K562 (cell line): ENCODE results near the gene TOMM22. TPM values are rescaled to one million over a fixed set of nuclear protein-coding genes. Genes with fewer than 3 reads are reported as not detected.
A peak's percentile ranks its signal among the peaks of the same experiment; 100 is the strongest.

Source experiments
- ATF1 ChIP-seq, 2 experiments: fragments of 450-650 bp in 1 of 2; IDR thresholded peaks; 2 replicates each; pipeline ENCODE4 v1.6.1; 2016; ENCODE audit warnings: missing compliant biosample characterization in 1 of 2, missing genetic modification characterization in 1 of 2
- E2F5 ChIP-seq: sonication (generic); formaldehyde crosslinking; IDR thresholded peaks from 2 replicates; pipeline ENCODE4 v1.8.0; 2022; ENCODE audit warnings: mild to moderate bottlenecking, missing genetic modification reagents
- EP300 ChIP-seq: IDR thresholded peaks from 2 replicates; pipeline ENCODE4 v1.6.1; 2012; ENCODE audit warnings: low read length, improper control_type of control experiment
- FOXA3 ChIP-seq, 2 experiments: fragments of 450-650 bp in 1 of 2; sonication (generic) in 1 of 2; formaldehyde crosslinking; IDR thresholded peaks in 1 of 2; conservative IDR thresholded peaks in 1 of 2; 2 replicates each; pipeline versions ENCODE4 v1.4.0 to v1.8.0; 2020 to 2022; ENCODE audit warnings: mild to moderate bottlenecking in 2 of 2, missing genetic modification reagents in 1 of 2
- GABPB1 ChIP-seq: sonication (generic); formaldehyde crosslinking; IDR thresholded peaks from 2 replicates; pipeline ENCODE4 v1.8.0; 2022; ENCODE audit warnings: mild to moderate bottlenecking, missing genetic modification reagents
- JUND ChIP-seq, 2 experiments: IDR thresholded peaks; 2 replicates in 1 of 2; 3 replicates in 1 of 2; pipeline ENCODE4 v1.6.1; 2011; ENCODE audit warnings: borderline replicate concordance in 2 of 2, low read depth in 2 of 2, low read length in 2 of 2, improper control_type of control experiment in 1 of 2, missing biosample characterization in 1 of 2, missing genetic modification characterization in 1 of 2, missing genetic modification reagents in 1 of 2
- KDM5B ChIP-seq: fragments of 200-600 bp; sonication (generic); IDR thresholded peaks from 2 replicates; pipeline ENCODE4 v1.6.1; 2012; ENCODE audit warnings: low read depth, mild to moderate bottlenecking, moderate library complexity, low read length, control low read depth, inconsistent platforms; ENCODE audit not compliant: insufficient replicate concordance
- MNT ChIP-seq, 2 experiments: fragments of 450-650 bp; conservative IDR thresholded peaks; 2 replicates each; pipeline ENCODE4 v1.6.1; 2017; ENCODE audit warnings: mild to moderate bottlenecking in 2 of 2, moderate library complexity in 2 of 2
- PKNOX1 ChIP-seq: fragments of 450-650 bp; IDR thresholded peaks from 2 replicates; pipeline ENCODE4 v1.6.1; 2016
- PTRF ChIP-seq: fragments of 450-650 bp; IDR thresholded peaks from 2 replicates; pipeline ENCODE4 v1.6.1; 2016; ENCODE audit warnings: mild to moderate bottlenecking, missing genetic modification characterization, missing compliant biosample characterization
- RNF219 ChIP-seq: fragments of 250-450 bp; sonication (Bioruptor Pico); IDR thresholded peaks from 2 replicates; pipeline ENCODE4 v1.5.0; 2022; ENCODE audit warnings: mild to moderate bottlenecking
- THRA ChIP-seq: fragments of 450-650 bp; IDR thresholded peaks from 2 replicates; pipeline ENCODE4 v1.6.1; 2017; ENCODE audit warnings: mild to moderate bottlenecking, moderate library complexity
- ZBED1 ChIP-seq: IDR thresholded peaks from 2 replicates; pipeline ENCODE4 v1.6.1; 2014
- ZBTB7A ChIP-seq: IDR thresholded peaks from 2 replicates; pipeline ENCODE4 v1.6.1; 2011; ENCODE audit warnings: low read depth, mild to moderate bottlenecking, low read length, moderate library complexity, borderline replicate concordance; ENCODE audit not compliant: control insufficient read depth
- ZC3H4 ChIP-seq: sonication (generic); formaldehyde crosslinking; IDR thresholded peaks from 2 replicates; pipeline ENCODE4 v1.9.0; 2021; ENCODE audit warnings: missing genetic modification reagents, borderline replicate concordance
- ZNF707 ChIP-seq: fragments of 250-450 bp; sonication (Bioruptor Pico); conservative IDR thresholded peaks from 2 replicates; pipeline ENCODE4 v1.8.0; 2022; ENCODE audit warnings: inconsistent platforms, mild to moderate bottlenecking, moderate library complexity
- polyA plus RNA-seq, 8 experiments: library from polyadenylated mRNA; depleted of rRNA in 4 of 8; stranded (reverse) in 5 of 8; unstranded in 3 of 8; fragments of >200 nt; fragmentation: Nextera tagmentation in 2 of 8; fragmentation: Illumina TruSeq in 1 of 8; extraction: Ambion mirVana in 2 of 8; extraction: Trizol in 1 of 8; gene quantifications; 2 replicates each; pipeline versions ENCODE4 v1.2.1 to v1.2.3, GENCODE V29; 2011 to 2014; ENCODE audit warnings: inconsistent platforms in 1 of 8, missing spikeins in 1 of 8
- total RNA-seq, 7 experiments: library from RNA; depleted of rRNA in 6 of 7; stranded (reverse); fragments of >200 nt in 6 of 7; fragmentation: Illumina TruSeq in 2 of 7; extraction: Trizol in 2 of 7; gene quantifications; 2 replicates each; pipeline versions ENCODE4 v1.2.1 to v1.2.3, GENCODE V29; 2011 to 2021; ENCODE audit warnings: low replicate concordance in 1 of 7

The TOMM22 gene
- total and polyA plus RNA-seq, 9 of the 15 experiments (the other 6 are each of a cell fraction or from before 2014, with no cell fraction given) = 25.8 to 108 (median 73.8) TPM

- TF ChIP-seq E2F5 (CRISPR knock-in tag) (no peak), RNF219 (CRISPR knock-in tag) (no peak), ATF1 (CRISPR knock-in tag; IDR thresholded peaks at IDR 0.05) (no peak), ATF1 (tag; IDR thresholded peaks at IDR 0.05) (peak; percentile 49; the same call in 1 of the 2 replicates), THRA (no peak), ZNF707 (CRISPR knock-in tag) (no peak), GABPB1 (CRISPR knock-in tag) (peak; percentile 96), ZC3H4 (CRISPR knock-in tag) (no peak), FOXA3 (CRISPR knock-in tag; conservative IDR thresholded peaks at IDR 0.05 in 1 of 2, IDR thresholded peaks at IDR 0.05 in 1 of 2) (no peak), ZBTB7A (no peak; the same call in 1 of the 2 replicates), ZBED1 (peak; percentile 71; the same call in 1 of the 2 replicates), PKNOX1 (peak; percentile 58; the same call in 1 of the 2 replicates), KDM5B (peak; percentile 87), JUND (IDR thresholded peaks at IDR 0.05; ENCODE audit: borderline replicate concordance, low read depth, low read length) (peak; percentile 59; the same call in 1 of the 2 replicates), JUND (tag; IDR thresholded peaks at IDR 0.05; ENCODE audit: borderline replicate concordance, low read depth, low read length) (no peak), PTRF (tag) (no peak), MNT (conservative IDR thresholded peaks at IDR 0.05) (peak; percentile 81 to 96), EP300 (no peak)
Observed at GRCh38 chr22:38681582-38682335, at the start of gene TOMM22 (continued).
